ENCODE measurements around the gene MLLT3. TPM values are rescaled to one million over a fixed set of nuclear protein-coding genes. Genes with fewer than 3 reads are reported as not detected.

Gene MLLT3
- total RNA-seq, 3 donors from 2014 or later: 8.8 to 30.3 (median 22.6) TPM

GRCh38 chr9:20302197-20302596, 320.1 kb downstream of the MLLT3 start:
- Histone ChIP-seq H3K27me3 (no peaks in the 10 kb centered on the region), H3K4me3 (no peak overlapping the region), H3K27ac (no peak overlapping the region), H3K36me3 (no peaks in the 10 kb centered on the region), H3K4me1 (no peaks in the 10 kb centered on the region), H3K9me3 (no peaks in the 10 kb centered on the region)
- intact Hi-C loops (cut with DNase I; ENCODE audit: low total_unique reads): no loop called here
- no peak for DNase-seq (ENCODE audit: low spot score in 2 of 2)
- no peak for TF ChIP-seq POLR2AphosphoS5 (IDR thresholded peaks at IDR 0.05)
- TF ChIP-seq POLR2A (IDR thresholded peaks at IDR 0.05): no peak
- no peak for TF ChIP-seq CTCF (IDR thresholded peaks at IDR 0.05)

GRCh38 chr9:20300430-20301115, 321.7 kb downstream of the MLLT3 start:
- intact Hi-C loops (cut with DNase I; ENCODE audit: low total_unique reads): no loop called here
- no peak overlapping the region for H3K27ac ChIP-seq
- H3K4me3 ChIP-seq: no peak overlapping the region
- no peaks in the 10 kb centered on the region for H3K4me1 ChIP-seq
- TF ChIP-seq POLR2AphosphoS5 (IDR thresholded peaks at IDR 0.05) (no peak), CTCF (IDR thresholded peaks at IDR 0.05) (no peak), POLR2A (IDR thresholded peaks at IDR 0.05) (no peak)
- H3K36me3 ChIP-seq: no peaks in the 10 kb centered on the region
- no peaks in the 10 kb centered on the region for H3K9me3 ChIP-seq
- no peak for DNase-seq (ENCODE audit: low spot score in 2 of 2)
- no peaks in the 10 kb centered on the region for H3K27me3 ChIP-seq

- H3K27ac ChIP-seq: no peak overlapping the region
- TF ChIP-seq POLR2A (IDR thresholded peaks at IDR 0.05) (no peak), POLR2AphosphoS5 (IDR thresholded peaks at IDR 0.05) (no peak), CTCF (IDR thresholded peaks at IDR 0.05) (no peak)
- no peaks in the 10 kb centered on the region for H3K36me3 ChIP-seq
- H3K9me3 ChIP-seq: no peaks in the 10 kb centered on the region
- no peaks in the 10 kb centered on the region for H3K4me1 ChIP-seq
- no peaks in the 10 kb centered on the region for H3K27me3 ChIP-seq
- intact Hi-C loops (cut with DNase I; ENCODE audit: low total_unique reads): no loop called here
- H3K4me3 ChIP-seq: no peak overlapping the region
- DNase-seq (ENCODE audit: low spot score in 2 of 2): no peak
These were observed 324.6 kb downstream of the MLLT3 start for GRCh38 chr9:20297646-20298084.

- H3K27me3 ChIP-seq: no peaks in the 10 kb centered on the region
- no peaks in the 10 kb centered on the region for H3K9me3 ChIP-seq
- no peak for TF ChIP-seq POLR2AphosphoS5 (IDR thresholded peaks at IDR 0.05)
- no peak for TF ChIP-seq POLR2A (IDR thresholded peaks at IDR 0.05)
- no peak for TF ChIP-seq CTCF (IDR thresholded peaks at IDR 0.05)
- no peak overlapping the region for H3K27ac ChIP-seq
- no peak overlapping the region for H3K4me3 ChIP-seq
- no peak for DNase-seq (ENCODE audit: low spot score in 2 of 2)
- no peaks in the 10 kb centered on the region for H3K36me3 ChIP-seq
- intact Hi-C loops (cut with DNase I; ENCODE audit: low total_unique reads): no loop called here
- H3K4me1 ChIP-seq: no peaks in the 10 kb centered on the region
These were observed 326.7 kb downstream of the MLLT3 start for GRCh38 chr9:20295555-20295954.

GRCh38 chr9:20294046-20294750, 328.1 kb downstream of the MLLT3 start:
- DNase-seq (ENCODE audit: low spot score in 2 of 2): no peak
- intact Hi-C loops (cut with DNase I; ENCODE audit: low total_unique reads): no loop called here
- Histone ChIP-seq H3K27ac (no peak overlapping the region), H3K27me3 (no peaks in the 10 kb centered on the region), H3K4me1 (no peaks in the 10 kb centered on the region), H3K9me3 (no peaks in the 10 kb centered on the region), H3K36me3 (no peaks in the 10 kb centered on the region), H3K4me3 (no peak overlapping the region)
- TF ChIP-seq POLR2AphosphoS5 (IDR thresholded peaks at IDR 0.05) (no peak), POLR2A (IDR thresholded peaks at IDR 0.05) (no peak), CTCF (IDR thresholded peaks at IDR 0.05) (no peak)
